ENCODE data around the gene PKMYT1. TPM values are rescaled to one million over a fixed set of nuclear protein-coding genes. Genes with fewer than 3 reads are reported as not detected.

Gene PKMYT1
- total RNA-seq, 2 experiments from 2014 or later = 104 to 195 TPM

- Histone ChIP-seq H3K79me2 (ENCODE audit: insufficient read depth, low read depth, low read length) (no peaks in the 10 kb centered on the region; the same call in 1 of the 2 replicates), H3K4me2 (ENCODE audit: low read length) (peak overlapping the region; percentile 74), H4K20me1 (ENCODE audit: insufficient read depth, low read length) (peaks cover 6% of the 10 kb centered on the region; the same call in 1 of the 2 replicates), H3K4me3 (ENCODE audit: low read depth, low read length, poor library complexity, severe bottlenecking) (peak overlapping the region; percentile 99), H3K36me3 (ENCODE audit: insufficient read depth, low read length) (peaks cover 62% of the 10 kb centered on the region), H3K27ac (ENCODE audit: low read depth, low read length, poor library complexity, severe bottlenecking) (no peak overlapping the region), H2AFZ (ENCODE audit: low read length) (no peak overlapping the region), H3K4me1 (ENCODE audit: insufficient read depth, low read length, poor library complexity, severe bottlenecking) (peaks cover 35% of the 10 kb centered on the region), H3K9me2 (ENCODE audit: insufficient read depth, low read length) (no peaks in the 10 kb centered on the region), H3K9me3 (ENCODE audit: low read length) (no peaks in the 10 kb centered on the region)
- CTCF ChIA-PET (ENCODE audit: unreplicated experiment) = interaction anchor here (0.6 kb wide), 1 partner anchor 12 kb away, joined by 3 read pairs; no protein-coding TSS in a partner anchor
- intact Hi-C loops (cut with micrococcal nuclease; ENCODE audit: unreplicated experiment) = no loop called here
- no TSS peak for BruUV-seq (replicated peaks)
- POLR2A ChIA-PET = interaction anchor here (1.0 kb wide), 1 partner anchor 26 kb away, joined by 3 read pairs; no protein-coding TSS in a partner anchor
- no peak for DNase-seq (ENCODE audit: low spot score)
- peak; percentile 41; the same call in 1 of the 2 replicates for TF ChIP-seq CTCF (conservative IDR thresholded peaks at IDR 0.05; ENCODE audit: low read length)
- TF ChIP-seq EZH2phosphoT487 (IDR thresholded peaks at IDR 0.05; ENCODE audit: borderline replicate concordance, low read depth, low read length) = no peak
Observed at GRCh38 chr16:2971134-2971984, 8.9 kb downstream of the PKMYT1 start.

- TF ChIP-seq CTCF (conservative IDR thresholded peaks at IDR 0.05; ENCODE audit: low read length) = no peak
- TF ChIP-seq EZH2phosphoT487 (IDR thresholded peaks at IDR 0.05; ENCODE audit: borderline replicate concordance, low read depth, low read length) = no peak
- Histone ChIP-seq H2AFZ (ENCODE audit: low read length) (no peak overlapping the region), H3K79me2 (ENCODE audit: insufficient read depth, low read depth, low read length) (no peaks in the 10 kb centered on the region; the same call in 1 of the 2 replicates), H3K36me3 (ENCODE audit: insufficient read depth, low read length) (peaks cover 54% of the 10 kb centered on the region), H4K20me1 (ENCODE audit: insufficient read depth, low read length) (peaks cover 6% of the 10 kb centered on the region; the same call in 1 of the 2 replicates), H3K27ac (ENCODE audit: low read depth, low read length, poor library complexity, severe bottlenecking) (peak overlapping the region; percentile 64), H3K4me1 (ENCODE audit: insufficient read depth, low read length, poor library complexity, severe bottlenecking) (peaks cover 42% of the 10 kb centered on the region), H3K9me3 (ENCODE audit: low read length) (no peaks in the 10 kb centered on the region), H3K9me2 (ENCODE audit: insufficient read depth, low read length) (no peaks in the 10 kb centered on the region), H3K4me3 (ENCODE audit: low read depth, low read length, poor library complexity, severe bottlenecking) (peak overlapping the region; percentile 99), H3K4me2 (ENCODE audit: low read length) (peak overlapping the region; percentile 74)
- ChIA-PET CTCF (ENCODE audit: unreplicated experiment) (no interaction called here), POLR2A (no interaction called here)
- no peak for DNase-seq (ENCODE audit: low spot score)
- intact Hi-C loops (cut with micrococcal nuclease; ENCODE audit: unreplicated experiment) = no loop called here
- TSS peak; percentile 50 for BruUV-seq (replicated peaks)
Observed at GRCh38 chr16:2970563-2970962, 9.7 kb downstream of the PKMYT1 start.
